Panc1 (cell line): Measurements from ENCODE around the gene CEBPB. TPM values are rescaled to one million over a fixed set of nuclear protein-coding genes. Genes with fewer than 3 reads are reported as not detected.

ENCODE experiments used
- ATAC-seq: fragments of 200-7000 bp; cut with Tn5 transposase; 2 replicates; pipeline ENCODE4 v1.9.1; 2020; ENCODE audit warnings: mild to moderate bottlenecking, moderate library complexity
- BruUV-seq: library from RNA; stranded (reverse); fragments of 400-500 nt; replicated peaks from 2 replicates; lab custom pipeline; 2021; lab: Mats Ljungman, UMichigan
- CTCF ChIA-PET: fragments of 300-600 bp; sonication (Branson Sonifier 250); formaldehyde crosslinking; loops from one replicate; lab custom pipeline; 2022; ENCODE audit warnings: antibody characterized with exemption; lab: Charles Lee
- POLR2A ChIA-PET: fragments of 300-600 bp; sonication (Branson Sonifier 250); formaldehyde crosslinking; loops from one replicate; lab custom pipeline; 2022; ENCODE audit warnings: antibody characterized with exemption; lab: Charles Lee
- DNase-seq: peaks from one replicate; pipeline ENCODE4 v3.0.0-alpha.2; 2010; ENCODE audit warnings: low read depth, low spot score
- H3K27ac ChIP-seq: 2 replicates; pipeline ENCODE4 v1.5.1; 2011; ENCODE audit warnings: mild to moderate bottlenecking, low read length, inconsistent platforms
- H3K27me3 ChIP-seq: fragments of 200-500 bp; sonication (Bioruptor generic); 2 replicates; pipeline ENCODE4 v1.6.0; 2014; ENCODE audit warnings: low read length, inconsistent platforms; ENCODE audit not compliant: control insufficient read depth, insufficient read depth
- H3K36me3 ChIP-seq: fragments of 200-500 bp; sonication (Bioruptor generic); 2 replicates; pipeline ENCODE4 v1.5.1; 2014; ENCODE audit warnings: inconsistent platforms, mild to moderate bottlenecking, low read length, moderate library complexity; ENCODE audit not compliant: control insufficient read depth, insufficient read depth
- H3K4me1 ChIP-seq: 2 replicates; pipeline ENCODE4 v1.5.1; 2011; ENCODE audit warnings: inconsistent platforms, mild to moderate bottlenecking, low read length, moderate library complexity; ENCODE audit not compliant: control insufficient read depth, insufficient read depth
- H3K4me3 ChIP-seq, 2 experiments: 2 replicates each; pipeline ENCODE4 v1.5.1; 2011 to 2012; ENCODE audit warnings: low read depth in 2 of 2, low read length in 2 of 2, mild to moderate bottlenecking in 2 of 2, inconsistent platforms in 1 of 2, moderate library complexity in 1 of 2
- H3K9me3 ChIP-seq: fragments of 200-500 bp; sonication (Bioruptor generic); 2 replicates; pipeline ENCODE4 v1.5.1; 2014; ENCODE audit warnings: low read depth, mild to moderate bottlenecking, inconsistent platforms, low read length, moderate library complexity; ENCODE audit not compliant: control insufficient read depth, insufficient read depth
- POLR2AphosphoS5 ChIP-seq: IDR thresholded peaks from 2 replicates; pipeline ENCODE4 v1.6.1; 2012; ENCODE audit warnings: mild to moderate bottlenecking, low read depth, low read length, moderate library complexity
- SIN3A ChIP-seq: IDR thresholded peaks from 2 replicates; pipeline ENCODE4 v1.6.1; 2012; ENCODE audit warnings: low read depth, mild to moderate bottlenecking, low read length, moderate library complexity, borderline replicate concordance; ENCODE audit not compliant: insufficient read depth
- TCF7L2 ChIP-seq: IDR thresholded peaks from 2 replicates; pipeline ENCODE4 v1.6.1; 2011; ENCODE audit warnings: mild to moderate bottlenecking, low read depth, low read length, inconsistent platforms
- in situ Hi-C: cut with HindIII; loops from 2 replicates; pipeline ENCODE4 v1.10.0; 2016; ENCODE audit warnings: low sequenced_read_pairs, low pct_unique_long_range_greater_than_20kb
- intact Hi-C: fragments of 100-400 bp; cut with micrococcal nuclease; formaldehyde crosslinking; loops from one replicate; pipeline ENCODE4 v1.10.0; 2022; ENCODE audit not compliant: unreplicated experiment
- total RNA-seq: library from RNA; stranded (reverse); gene quantifications from one replicate; pipeline ENCODE4 v1.2.1, GENCODE V29; 2021; ENCODE audit not compliant: unreplicated experiment
- TF ChIP-seq, protein P1 (sequence below): fragments of 450-650 bp; IDR thresholded peaks from 2 replicates; pipeline ENCODE4 v1.5.1; 2017; ENCODE audit warnings: mild to moderate bottlenecking
- TF ChIP-seq, protein P2 (sequence below), 2 experiments: IDR thresholded peaks; 2 replicates each; pipeline ENCODE4 v1.6.1; 2011 to 2012; ENCODE audit warnings: low read depth in 2 of 2, control low read depth in 1 of 2, low read length in 1 of 2, mild to moderate bottlenecking in 1 of 2, moderate library complexity in 1 of 2; ENCODE audit not compliant: insufficient read depth in 1 of 2

Gene CEBPB
- total RNA-seq, 1 experiment from 2014 or later, result 52.1 TPM

- no TSS peak for BruUV-seq
- H3K4me1 ChIP-seq, result peaks cover 30% of the 10 kb centered on the region
- TF ChIP-seq SIN3A, result no peak
- TF ChIP-seq, protein P1, sequence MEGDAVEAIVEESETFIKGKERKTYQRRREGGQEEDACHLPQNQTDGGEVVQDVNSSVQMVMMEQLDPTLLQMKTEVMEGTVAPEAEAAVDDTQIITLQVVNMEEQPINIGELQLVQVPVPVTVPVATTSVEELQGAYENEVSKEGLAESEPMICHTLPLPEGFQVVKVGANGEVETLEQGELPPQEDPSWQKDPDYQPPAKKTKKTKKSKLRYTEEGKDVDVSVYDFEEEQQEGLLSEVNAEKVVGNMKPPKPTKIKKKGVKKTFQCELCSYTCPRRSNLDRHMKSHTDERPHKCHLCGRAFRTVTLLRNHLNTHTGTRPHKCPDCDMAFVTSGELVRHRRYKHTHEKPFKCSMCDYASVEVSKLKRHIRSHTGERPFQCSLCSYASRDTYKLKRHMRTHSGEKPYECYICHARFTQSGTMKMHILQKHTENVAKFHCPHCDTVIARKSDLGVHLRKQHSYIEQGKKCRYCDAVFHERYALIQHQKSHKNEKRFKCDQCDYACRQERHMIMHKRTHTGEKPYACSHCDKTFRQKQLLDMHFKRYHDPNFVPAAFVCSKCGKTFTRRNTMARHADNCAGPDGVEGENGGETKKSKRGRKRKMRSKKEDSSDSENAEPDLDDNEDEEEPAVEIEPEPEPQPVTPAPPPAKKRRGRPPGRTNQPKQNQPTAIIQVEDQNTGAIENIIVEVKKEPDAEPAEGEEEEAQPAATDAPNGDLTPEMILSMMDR, result no peak
- no peaks in the 10 kb centered on the region for H3K27me3 ChIP-seq
- no peaks in the 10 kb centered on the region for H3K9me3 ChIP-seq
- no peak overlapping the region for H3K4me3 ChIP-seq
- no peak overlapping the region for H3K27ac ChIP-seq
- H3K36me3 ChIP-seq, result peaks cover 2% of the 10 kb centered on the region; the same call in 1 of the 2 replicates
- POLR2A ChIA-PET, result no interaction called here
- DNase-seq (no peak), ATAC-seq (no peak)
- in situ Hi-C loops, result no loop called here
- intact Hi-C loops, result no loop called here
- CTCF ChIA-PET, result interaction anchor here (0.6 kb wide), 1 partner anchor 52 kb away, joined by 6 read pairs; no protein-coding TSS in a partner anchor
These were observed 6.3 kb downstream of the CEBPB start for GRCh38 chr20:50196896-50197295.

- POLR2A ChIA-PET, result interaction anchor here (0.6 kb wide), 1 partner anchor 8 kb away, joined by 3 read pairs; no protein-coding TSS in a partner anchor
- in situ Hi-C loops (no loop called here), intact Hi-C loops (no loop called here)
- DNase-seq (no peak), ATAC-seq (no peak)
- no peaks in the 10 kb centered on the region for H3K27me3 ChIP-seq
- no peaks in the 10 kb centered on the region for H3K9me3 ChIP-seq
- CTCF ChIA-PET, result interaction anchor here (0.6 kb wide), 1 partner anchor 51 kb away, joined by 6 read pairs; no protein-coding TSS in a partner anchor
- TF ChIP-seq POLR2AphosphoS5, result no peak
- TF ChIP-seq, protein P1, result no peak
- TF ChIP-seq TCF7L2, result no peak
- TF ChIP-seq SIN3A, result no peak
- TF ChIP-seq, protein P2, sequence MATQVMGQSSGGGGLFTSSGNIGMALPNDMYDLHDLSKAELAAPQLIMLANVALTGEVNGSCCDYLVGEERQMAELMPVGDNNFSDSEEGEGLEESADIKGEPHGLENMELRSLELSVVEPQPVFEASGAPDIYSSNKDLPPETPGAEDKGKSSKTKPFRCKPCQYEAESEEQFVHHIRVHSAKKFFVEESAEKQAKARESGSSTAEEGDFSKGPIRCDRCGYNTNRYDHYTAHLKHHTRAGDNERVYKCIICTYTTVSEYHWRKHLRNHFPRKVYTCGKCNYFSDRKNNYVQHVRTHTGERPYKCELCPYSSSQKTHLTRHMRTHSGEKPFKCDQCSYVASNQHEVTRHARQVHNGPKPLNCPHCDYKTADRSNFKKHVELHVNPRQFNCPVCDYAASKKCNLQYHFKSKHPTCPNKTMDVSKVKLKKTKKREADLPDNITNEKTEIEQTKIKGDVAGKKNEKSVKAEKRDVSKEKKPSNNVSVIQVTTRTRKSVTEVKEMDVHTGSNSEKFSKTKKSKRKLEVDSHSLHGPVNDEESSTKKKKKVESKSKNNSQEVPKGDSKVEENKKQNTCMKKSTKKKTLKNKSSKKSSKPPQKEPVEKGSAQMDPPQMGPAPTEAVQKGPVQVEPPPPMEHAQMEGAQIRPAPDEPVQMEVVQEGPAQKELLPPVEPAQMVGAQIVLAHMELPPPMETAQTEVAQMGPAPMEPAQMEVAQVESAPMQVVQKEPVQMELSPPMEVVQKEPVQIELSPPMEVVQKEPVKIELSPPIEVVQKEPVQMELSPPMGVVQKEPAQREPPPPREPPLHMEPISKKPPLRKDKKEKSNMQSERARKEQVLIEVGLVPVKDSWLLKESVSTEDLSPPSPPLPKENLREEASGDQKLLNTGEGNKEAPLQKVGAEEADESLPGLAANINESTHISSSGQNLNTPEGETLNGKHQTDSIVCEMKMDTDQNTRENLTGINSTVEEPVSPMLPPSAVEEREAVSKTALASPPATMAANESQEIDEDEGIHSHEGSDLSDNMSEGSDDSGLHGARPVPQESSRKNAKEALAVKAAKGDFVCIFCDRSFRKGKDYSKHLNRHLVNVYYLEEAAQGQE (IDR thresholded peaks at IDR 0.05; ENCODE audit: insufficient read depth in 1 of 2, low read depth in 2 of 2, low read length in 1 of 2), result no peak
- H3K36me3 ChIP-seq, result no peaks in the 10 kb centered on the region; the same call in 1 of the 2 replicates
- no peak overlapping the region for H3K4me3 ChIP-seq
- no peak overlapping the region for H3K27ac ChIP-seq
- no TSS peak for BruUV-seq
- peaks cover 30% of the 10 kb centered on the region for H3K4me1 ChIP-seq
These were observed 7.0 kb downstream of the CEBPB start for GRCh38 chr20:50197463-50198179.
